Stimulated activated CD4-positive, alpha-beta T cell treated with anti-CD3 and anti-CD28 coated beads, Interleukin-4, amount 100 ng/mL, for 24 hours (primary cell): Measurements from ENCODE around the gene DCTN2.
"Not testable (repeated sequence)": the region's sequence is repeated elsewhere in the genome, so short reads cannot be mapped to it uniquely, and the experiment has no call there.

ENCODE experiments used
- DNase-seq: peaks from one replicate; pipeline ENCODE4 v3.0.0-alpha.2; 2020

DCTN2 gene

GRCh38 chr12:57576613-57577160 is 29.7 kb upstream of the DCTN2 start:
- DNase-seq: no peak

GRCh38 chr12:57575771-57576612 is 29.0 kb upstream of the DCTN2 start:
- DNase-seq: no peak

GRCh38 chr12:57574795-57575194 is 27.8 kb upstream of the DCTN2 start:
- DNase-seq: no peak

GRCh38 chr12:57571926-57572762 is 25.2 kb upstream of the DCTN2 start:
- no peak for DNase-seq

- DNase-seq: not testable (repeated sequence)
Observed at GRCh38 chr12:57570438-57570837, 23.4 kb upstream of the DCTN2 start.

- DNase-seq: no peak
Observed at GRCh38 chr12:57569858-57570257, 22.9 kb upstream of the DCTN2 start.

- DNase-seq: no peak
Observed at GRCh38 chr12:57568838-57569237, 21.8 kb upstream of the DCTN2 start.

- DNase-seq: no peak
Observed at GRCh38 chr12:57564178-57564740, 17.3 kb upstream of the DCTN2 start.

- DNase-seq: no peak
Observed at GRCh38 chr12:57563358-57563757, 16.4 kb upstream of the DCTN2 start.

- not testable (repeated sequence) for DNase-seq
Observed at GRCh38 chr12:57561117-57561516, 14.1 kb upstream of the DCTN2 start.

- DNase-seq: no peak
Observed at GRCh38 chr12:57560516-57560915, 13.5 kb upstream of the DCTN2 start.

- DNase-seq: no peak
Observed at GRCh38 chr12:57558864-57559263, 11.9 kb upstream of the DCTN2 start.

GRCh38 chr12:57554897-57555296 is 7.9 kb upstream of the DCTN2 start:
- no peak for DNase-seq

GRCh38 chr12:57554453-57554852 is 7.5 kb upstream of the DCTN2 start:
- DNase-seq: no peak

- no peak for DNase-seq
Observed at GRCh38 chr12:57553343-57554202, 6.6 kb upstream of the DCTN2 start.

GRCh38 chr12:57552835-57553313 is 5.9 kb upstream of the DCTN2 start:
- DNase-seq: no peak

GRCh38 chr12:57552306-57552651 is 5.3 kb upstream of the DCTN2 start:
- no peak for DNase-seq

GRCh38 chr12:57551637-57552305 is 4.8 kb upstream of the DCTN2 start:
- no peak for DNase-seq

GRCh38 chr12:57550641-57551549 is 3.9 kb upstream of the DCTN2 start:
- no peak for DNase-seq

GRCh38 chr12:57549909-57550640 is 3.1 kb upstream of the DCTN2 start, which contains the start of gene KIF5A:
Gene KIF5A, plus strand, starts transcription at chr12:57550044. Its CDS starts 228 bp downstream, at chr12:57550272.
- peak; percentile 55 for DNase-seq
